ENCODE results near the gene B3GAT1. TPM values are rescaled to one million over a fixed set of nuclear protein-coding genes. Genes with fewer than 3 reads are reported as not detected.

The B3GAT1 gene
- polyA plus RNA-seq, 3 donors: not detected

- no peak overlapping the region for H3K27ac ChIP-seq (ENCODE audit: low read depth in 1 of 2, low read length in 2 of 2)
- no peak overlapping the region for H3K9ac ChIP-seq (ENCODE audit: insufficient read depth, low read length, poor library complexity, severe bottlenecking)
- peaks cover 3 to 22% of the 10 kb centered on the region in 2 donors for H3K27me3 ChIP-seq (ENCODE audit: control insufficient read depth in 2 of 2, insufficient read depth in 2 of 2, low read length in 2 of 2)
- 92% methylated on average over 14 of the region's 15 CpGs for WGBS (ENCODE audit: insufficient coverage)
- H3K9me3 ChIP-seq (replicated peaks in 1 of 2; ENCODE audit: control insufficient read depth in 1 of 2, insufficient read depth in 1 of 2, low read length in 2 of 2): no peaks in the 10 kb centered on the region
- H3K9me3 Mint-ChIP-seq: no peaks in the 10 kb centered on the region
- no peak overlapping the region for H2AFZ ChIP-seq (ENCODE audit: insufficient read depth, low read depth, low read length, poor library complexity, severe bottlenecking)
- H3K36me3 Mint-ChIP-seq: no peaks in the 10 kb centered on the region
- no peaks in the 10 kb centered on the region for H3K4me1 ChIP-seq (ENCODE audit: control insufficient read depth in 1 of 2, insufficient read depth in 2 of 2, low read length in 2 of 2)
- intact Hi-C loops (cut with micrococcal nuclease): no loop called here
- no peak for DNase-seq
- TF ChIP-seq CTCF (IDR thresholded peaks at IDR 0.05): no peak
- peaks cover 16 to 23% (median 16%) of the 10 kb centered on the region in 3 donors for H3K27me3 Mint-ChIP-seq (ENCODE audit: low read depth in 3 of 3)
- no peak overlapping the region for H3K4me3 Mint-ChIP-seq
- H3K4me1 Mint-ChIP-seq: no peaks in the 10 kb centered on the region
- no peaks in the 10 kb centered on the region for H3K36me3 ChIP-seq (replicated peaks in 1 of 2; ENCODE audit: control insufficient read depth in 1 of 2, insufficient read depth in 2 of 2, low read length in 2 of 2)
- no peaks in the 10 kb centered on the region for H4K20me1 ChIP-seq (ENCODE audit: insufficient read depth, low read length)
- no peak overlapping the region for H3K27ac Mint-ChIP-seq
- no peak overlapping the region for H3K4me2 ChIP-seq (replicated peaks; ENCODE audit: extremely low read depth, low read length, poor library complexity, severe bottlenecking)
- no peaks in the 10 kb centered on the region for H3K79me2 ChIP-seq (ENCODE audit: insufficient read depth, low read length)
- H3K4me3 ChIP-seq (replicated peaks in 1 of 3; ENCODE audit: low read depth in 2 of 3, low read length in 3 of 3): no peak overlapping the region
These were observed 74.0 kb downstream of the B3GAT1 start for GRCh38 chr11:134338068-134338467.

- H3K4me2 ChIP-seq (replicated peaks; ENCODE audit: extremely low read depth, low read length, poor library complexity, severe bottlenecking): no peak overlapping the region
- no peak for DNase-seq
- intact Hi-C loops (cut with micrococcal nuclease): no loop called here
- no peaks in the 10 kb centered on the region for H4K20me1 ChIP-seq (ENCODE audit: insufficient read depth, low read length)
- H3K36me3 Mint-ChIP-seq: no peaks in the 10 kb centered on the region
- H3K4me3 Mint-ChIP-seq: no peak overlapping the region
- no peak overlapping the region for H3K9ac ChIP-seq (ENCODE audit: insufficient read depth, low read length, poor library complexity, severe bottlenecking)
- H3K4me3 ChIP-seq (replicated peaks in 1 of 3; ENCODE audit: low read depth in 2 of 3, low read length in 3 of 3): no peak overlapping the region
- H3K79me2 ChIP-seq (ENCODE audit: insufficient read depth, low read length): no peaks in the 10 kb centered on the region
- peaks cover 12 to 32% of the 10 kb centered on the region in 2 donors for H3K27me3 ChIP-seq (ENCODE audit: control insufficient read depth in 2 of 2, insufficient read depth in 2 of 2, low read length in 2 of 2)
- no peaks in the 10 kb centered on the region for H3K36me3 ChIP-seq (replicated peaks in 1 of 2; ENCODE audit: control insufficient read depth in 1 of 2, insufficient read depth in 2 of 2, low read length in 2 of 2)
- peaks cover 0 to 4% of the 10 kb centered on the region in 2 donors for H3K9me3 ChIP-seq (replicated peaks in 1 of 2; ENCODE audit: control insufficient read depth in 1 of 2, insufficient read depth in 1 of 2, low read length in 2 of 2)
- no peak overlapping the region for H2AFZ ChIP-seq (ENCODE audit: insufficient read depth, low read depth, low read length, poor library complexity, severe bottlenecking)
- H3K4me1 Mint-ChIP-seq: peaks cover 5% of the 10 kb centered on the region
- H3K27ac Mint-ChIP-seq: no peak overlapping the region
- H3K27ac ChIP-seq (ENCODE audit: low read depth in 1 of 2, low read length in 2 of 2): no peak overlapping the region
- no peak for TF ChIP-seq CTCF (IDR thresholded peaks at IDR 0.05)
- peaks cover 23 to 32% (median 25%) of the 10 kb centered on the region in 3 donors for H3K27me3 Mint-ChIP-seq (ENCODE audit: low read depth in 3 of 3)
- peaks cover 4 to 7% of the 10 kb centered on the region in 2 donors for H3K4me1 ChIP-seq (ENCODE audit: control insufficient read depth in 1 of 2, insufficient read depth in 2 of 2, low read length in 2 of 2)
- 93% methylated on average over 4 of the region's 4 CpGs for WGBS (ENCODE audit: insufficient coverage)
- H3K9me3 Mint-ChIP-seq: peaks cover 0 to 4% (median 0%) of the 10 kb centered on the region in 7 donors
These were observed 75.0 kb downstream of the B3GAT1 start for GRCh38 chr11:134337051-134337450.

Measured in CD14-positive monocyte (primary cell).